ENCODE measurements around the gene NRF1. TPM values are rescaled to one million over a fixed set of nuclear protein-coding genes. Genes with fewer than 3 reads are reported as not detected.

NRF1 gene
- total RNA-seq, 1 donor from 2014 or later = 16.7 TPM

DNA sequence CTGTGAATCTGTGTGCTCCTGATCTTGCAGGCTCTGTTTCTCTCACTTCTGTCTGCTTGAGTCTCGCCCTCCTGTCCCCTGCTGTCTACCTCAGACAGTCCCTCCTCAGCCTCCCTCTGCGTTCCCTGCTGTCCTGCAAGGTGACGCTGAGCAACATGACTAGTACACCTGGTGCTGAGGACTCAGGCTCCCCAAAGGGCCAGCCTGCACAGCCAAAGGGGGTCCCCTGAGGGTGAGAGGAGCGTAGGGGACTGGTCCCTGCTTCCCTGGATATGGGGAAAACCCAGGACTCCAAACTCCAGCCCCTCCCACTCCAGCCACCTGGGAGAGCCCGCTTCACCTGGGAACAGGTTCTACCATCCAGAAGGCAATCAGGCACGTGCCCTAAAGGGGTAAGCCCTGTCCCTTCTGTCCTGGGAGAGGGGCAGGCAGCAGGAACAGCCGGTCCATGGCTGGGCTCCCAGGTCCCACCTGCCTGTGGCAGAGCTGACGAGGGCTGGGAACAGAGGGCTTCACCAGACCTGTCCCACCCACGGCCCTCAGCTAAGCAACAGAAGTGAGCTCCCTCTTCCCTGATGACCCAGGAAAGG, 184.8 kb downstream of the NRF1 start:
- no peaks in the 10 kb centered on the region for H3K27me3 ChIP-seq (ENCODE audit: low read depth)
- H3K4me3 ChIP-seq = no peak overlapping the region
- no peaks in the 10 kb centered on the region for H3K36me3 ChIP-seq
- intact Hi-C loops (cut with DNase I) = no loop called here
- DNase-seq = no peak
- no peak overlapping the region for H3K27ac ChIP-seq
- no peaks in the 10 kb centered on the region for H3K9me3 ChIP-seq
- ATAC-seq = no peak
- H3K4me1 ChIP-seq = no peaks in the 10 kb centered on the region
- TF ChIP-seq CTCF (IDR thresholded peaks at IDR 0.05) = no peak

- no peak for TF ChIP-seq CTCF (IDR thresholded peaks at IDR 0.05)
- ATAC-seq (no peak), DNase-seq (no peak)
- intact Hi-C loops (cut with DNase I) = no loop called here
- Histone ChIP-seq H3K27me3 (ENCODE audit: low read depth) (no peaks in the 10 kb centered on the region), H3K27ac (no peak overlapping the region), H3K9me3 (no peaks in the 10 kb centered on the region), H3K4me3 (no peak overlapping the region), H3K36me3 (no peaks in the 10 kb centered on the region), H3K4me1 (no peaks in the 10 kb centered on the region)
These were observed 185.8 kb downstream of the NRF1 start for GRCh38 chr7:129797214-129797789.

DNA sequence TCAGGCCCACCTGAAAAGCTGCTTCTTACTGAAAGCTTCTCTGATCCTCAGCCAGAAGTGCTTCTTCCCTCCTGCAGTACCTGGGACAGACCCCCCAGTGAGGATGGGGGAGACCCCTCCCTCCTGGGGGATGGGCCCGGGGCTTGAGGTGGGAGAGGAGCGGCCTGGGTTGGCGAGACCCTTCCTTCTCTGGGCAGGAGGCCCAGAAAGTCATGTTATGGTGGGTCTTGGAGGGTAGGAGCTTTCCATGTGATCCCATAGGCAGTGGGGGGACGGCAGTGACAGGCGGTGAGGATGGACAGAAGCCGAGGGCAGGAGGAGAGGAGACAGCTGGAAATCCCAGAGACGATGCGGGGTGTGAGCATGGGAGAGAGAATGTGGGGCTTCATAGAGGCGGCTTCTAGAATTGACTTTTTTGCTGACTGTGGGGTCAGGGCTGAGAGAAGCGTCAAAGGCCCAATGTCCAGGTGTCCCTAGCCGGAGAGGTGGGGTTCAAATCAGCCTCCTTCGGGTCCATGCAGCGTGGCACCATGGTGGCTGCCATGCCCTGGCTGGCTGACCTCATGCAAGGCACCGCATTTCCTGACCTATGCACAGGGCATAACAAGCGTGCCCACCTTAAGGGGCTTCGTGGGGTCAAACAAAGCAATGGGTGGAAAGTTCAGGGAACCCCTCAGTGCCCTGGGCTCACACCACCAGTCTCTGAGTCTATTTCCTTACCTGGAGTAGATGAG, 187.3 kb downstream of the NRF1 start:
- intact Hi-C loops (cut with DNase I) = no loop called here
- H3K4me1 ChIP-seq = no peaks in the 10 kb centered on the region
- H3K27me3 ChIP-seq (ENCODE audit: low read depth) = no peaks in the 10 kb centered on the region
- H3K4me3 ChIP-seq = no peak overlapping the region
- no peaks in the 10 kb centered on the region for H3K9me3 ChIP-seq
- no peak overlapping the region for H3K27ac ChIP-seq
- no peaks in the 10 kb centered on the region for H3K36me3 ChIP-seq
- no peak for ATAC-seq
- no peak for DNase-seq
- TF ChIP-seq CTCF (IDR thresholded peaks at IDR 0.05) = no peak

- Histone ChIP-seq H3K4me1 (no peaks in the 10 kb centered on the region), H3K4me3 (no peak overlapping the region), H3K36me3 (no peaks in the 10 kb centered on the region), H3K27me3 (ENCODE audit: low read depth) (no peaks in the 10 kb centered on the region), H3K27ac (no peak overlapping the region), H3K9me3 (no peaks in the 10 kb centered on the region)
- TF ChIP-seq CTCF (IDR thresholded peaks at IDR 0.05) = no peak
- DNase-seq = no peak
- no peak for ATAC-seq
- intact Hi-C loops (cut with DNase I) = no loop called here
These were observed 187.9 kb downstream of the NRF1 start for GRCh38 chr7:129799350-129799955.

DNA sequence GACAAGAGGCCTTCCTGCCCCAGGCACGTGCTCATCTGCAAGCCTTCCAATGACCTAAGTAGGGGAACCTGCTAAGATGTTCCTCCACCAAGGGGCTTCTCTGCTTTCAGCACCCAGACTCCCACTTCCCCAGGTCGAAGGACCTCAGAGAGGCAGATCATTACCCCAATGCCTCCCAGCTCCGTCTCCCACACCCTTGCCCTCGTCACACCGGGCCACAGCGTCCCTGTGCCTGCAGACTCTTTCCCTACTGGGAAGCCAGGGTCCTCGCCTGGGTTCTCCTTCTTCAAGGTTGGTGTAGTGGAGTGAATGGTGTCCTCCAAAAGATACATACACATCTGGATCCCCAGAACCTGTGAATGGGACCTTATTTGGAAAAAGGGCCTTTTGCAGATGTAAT, 189.4 kb downstream of the NRF1 start:
- no peak for TF ChIP-seq CTCF (IDR thresholded peaks at IDR 0.05)
- H3K36me3 ChIP-seq = no peaks in the 10 kb centered on the region
- H3K27ac ChIP-seq = no peak overlapping the region
- H3K9me3 ChIP-seq = no peaks in the 10 kb centered on the region
- H3K4me3 ChIP-seq = no peak overlapping the region
- no peak for ATAC-seq
- DNase-seq = no peak
- H3K4me1 ChIP-seq = no peaks in the 10 kb centered on the region
- intact Hi-C loops (cut with DNase I) = no loop called here
- no peaks in the 10 kb centered on the region for H3K27me3 ChIP-seq (ENCODE audit: low read depth)
